ENCODE measurements around the gene GAN. TPM values are rescaled to one million over a fixed set of nuclear protein-coding genes. Genes with fewer than 3 reads are reported as not detected.

The GAN gene
- total RNA-seq, 1 donor from 2014 or later = 25.5 TPM

GRCh38 chr16:81316176-81316496 lies 1.4 kb downstream of the GAN start:
- Histone ChIP-seq H3K4me1 (peaks cover 10% of the 10 kb centered on the region), H3K9me3 (ENCODE audit: low read depth) (no peaks in the 10 kb centered on the region), H3K9ac (no peak overlapping the region), H3F3A (ENCODE audit: low read depth) (peaks cover 7% of the 10 kb centered on the region), H4K20me1 (ENCODE audit: low read depth) (peaks cover 45% of the 10 kb centered on the region), H3K36me3 (no peaks in the 10 kb centered on the region), H3K27me3 (peaks cover 12% of the 10 kb centered on the region), H2AFZ (replicated peaks) (no peak overlapping the region), H3K4me2 (peak overlapping the region; percentile 98), H3K27ac (no peak overlapping the region), H3K79me2 (ENCODE audit: low read depth) (peaks cover 92% of the 10 kb centered on the region), H3K4me3 (peak overlapping the region; percentile 69)
- Mint-ChIP-seq H3K27me3 (ENCODE audit: insufficient read depth, low read depth) (no peaks in the 10 kb centered on the region), H3K9me3 (no peaks in the 10 kb centered on the region), H3K4me3 (peak overlapping the region; percentile 94), H3K4me1 (peaks cover 24% of the 10 kb centered on the region), H3K36me3 (no peaks in the 10 kb centered on the region), H3K27ac (no peak overlapping the region)
- no peak for TF ChIP-seq EZH2phosphoT487 (IDR thresholded peaks at IDR 0.05)
- peak; percentile 6 for TF ChIP-seq EZH2 (IDR thresholded peaks at IDR 0.05)
- DNase-seq (ENCODE audit: low spot score) = no peak

- Mint-ChIP-seq H3K36me3 (no peaks in the 10 kb centered on the region), H3K4me3 (no peak overlapping the region), H3K9me3 (no peaks in the 10 kb centered on the region), H3K27me3 (ENCODE audit: insufficient read depth, low read depth) (no peaks in the 10 kb centered on the region), H3K4me1 (peaks cover 24% of the 10 kb centered on the region), H3K27ac (no peak overlapping the region)
- no peak overlapping the region for H3K9ac ChIP-seq
- H3K4me1 ChIP-seq = peaks cover 11% of the 10 kb centered on the region
- H3K36me3 ChIP-seq = no peaks in the 10 kb centered on the region
- no peak overlapping the region for H3K4me3 ChIP-seq
- H2AFZ ChIP-seq (replicated peaks) = no peak overlapping the region
- peaks cover 92% of the 10 kb centered on the region for H3K79me2 ChIP-seq (ENCODE audit: low read depth)
- peaks cover 12% of the 10 kb centered on the region for H3K27me3 ChIP-seq
- no peaks in the 10 kb centered on the region for H3K9me3 ChIP-seq (ENCODE audit: low read depth)
- H4K20me1 ChIP-seq (ENCODE audit: low read depth) = peaks cover 64% of the 10 kb centered on the region
- H3F3A ChIP-seq (ENCODE audit: low read depth) = peaks cover 7% of the 10 kb centered on the region
- H3K4me2 ChIP-seq = no peak overlapping the region
- DNase-seq (ENCODE audit: low spot score) = peak; percentile 2
- TF ChIP-seq CTCF (IDR thresholded peaks at IDR 0.05) (no peak), EZH2phosphoT487 (IDR thresholded peaks at IDR 0.05) (no peak)
- H3K27ac ChIP-seq = no peak overlapping the region
These were observed 3.9 kb downstream of the GAN start for GRCh38 chr16:81318711-81319110.

- H3K9me3 Mint-ChIP-seq = no peaks in the 10 kb centered on the region
- H2AFZ ChIP-seq (replicated peaks) = no peak overlapping the region
- peaks cover 66% of the 10 kb centered on the region for H4K20me1 ChIP-seq (ENCODE audit: low read depth)
- H3K9ac ChIP-seq = no peak overlapping the region
- H3K27ac Mint-ChIP-seq = no peak overlapping the region
- no peak overlapping the region for H3K4me2 ChIP-seq
- peaks cover 12% of the 10 kb centered on the region for H3K27me3 ChIP-seq
- peaks cover 3% of the 10 kb centered on the region for H3K36me3 Mint-ChIP-seq
- peaks cover 2% of the 10 kb centered on the region for H3K27me3 Mint-ChIP-seq (ENCODE audit: insufficient read depth, low read depth)
- H3K4me1 Mint-ChIP-seq = peaks cover 18% of the 10 kb centered on the region
- H3K27ac ChIP-seq = no peak overlapping the region
- no peak overlapping the region for H3K4me3 Mint-ChIP-seq
- peaks cover 12% of the 10 kb centered on the region for H3K4me1 ChIP-seq
- peaks cover 2% of the 10 kb centered on the region for H3F3A ChIP-seq (ENCODE audit: low read depth)
- no peaks in the 10 kb centered on the region for H3K36me3 ChIP-seq
- no peak for TF ChIP-seq CTCF (IDR thresholded peaks at IDR 0.05)
- no peak for TF ChIP-seq EZH2phosphoT487 (IDR thresholded peaks at IDR 0.05)
- H3K4me3 ChIP-seq = no peak overlapping the region
- peaks cover 92% of the 10 kb centered on the region for H3K79me2 ChIP-seq (ENCODE audit: low read depth)
- H3K9me3 ChIP-seq (ENCODE audit: low read depth) = no peaks in the 10 kb centered on the region
- no peak for DNase-seq (ENCODE audit: low spot score)
These were observed 4.6 kb downstream of the GAN start for GRCh38 chr16:81319221-81319912.

GRCh38 chr16:81321039-81321438 lies 6.3 kb downstream of the GAN start:
- no peak overlapping the region for H3K9ac ChIP-seq
- no peak overlapping the region for H3K27ac ChIP-seq
- no peak for DNase-seq (ENCODE audit: low spot score)
- H3K4me2 ChIP-seq = no peak overlapping the region
- peaks cover 2% of the 10 kb centered on the region for H3K27me3 Mint-ChIP-seq (ENCODE audit: insufficient read depth, low read depth)
- H3K27ac Mint-ChIP-seq = no peak overlapping the region
- no peak overlapping the region for H3K4me3 Mint-ChIP-seq
- H2AFZ ChIP-seq (replicated peaks) = no peak overlapping the region
- no peak overlapping the region for H3K4me3 ChIP-seq
- H3F3A ChIP-seq (ENCODE audit: low read depth) = no peaks in the 10 kb centered on the region
- peaks cover 67% of the 10 kb centered on the region for H4K20me1 ChIP-seq (ENCODE audit: low read depth)
- H3K9me3 Mint-ChIP-seq = no peaks in the 10 kb centered on the region
- no peak for TF ChIP-seq CTCF (IDR thresholded peaks at IDR 0.05)
- H3K4me1 ChIP-seq = peaks cover 12% of the 10 kb centered on the region
- peaks cover 3% of the 10 kb centered on the region for H3K36me3 Mint-ChIP-seq
- H3K27me3 ChIP-seq = peaks cover 6% of the 10 kb centered on the region
- H3K36me3 ChIP-seq = no peaks in the 10 kb centered on the region
- no peaks in the 10 kb centered on the region for H3K9me3 ChIP-seq (ENCODE audit: low read depth)
- peaks cover 16% of the 10 kb centered on the region for H3K4me1 Mint-ChIP-seq
- H3K79me2 ChIP-seq (ENCODE audit: low read depth) = peaks cover 97% of the 10 kb centered on the region
